Activated CD8-positive, alpha-beta memory T cell treated with anti-CD3 and anti-CD28 coated beads, Interleukin-2, amount 50 U/mL, for 4 hours (primary cell): Measurements from ENCODE around the gene GADD45B.
A peak's percentile ranks its signal among the peaks of the same experiment; 100 is the strongest.
"Not testable (repeated sequence)": the region's sequence is repeated elsewhere in the genome, so short reads cannot be mapped to it uniquely, and the experiment has no call there.

Source experiments
- DNase-seq: peaks from one replicate; pipeline ENCODE4 v3.0.0-alpha.2; 2020

The GADD45B gene

GRCh38 chr19:2444251-2445002, 31.5 kb upstream of the GADD45B start:
- DNase-seq = no peak

GRCh38 chr19:2446381-2446780, 29.5 kb upstream of the GADD45B start:
- peak; percentile 25 for DNase-seq

GRCh38 chr19:2449019-2449418, 26.9 kb upstream of the GADD45B start:
- no peak for DNase-seq

- DNase-seq = no peak
Observed at GRCh38 chr19:2451138-2451537, 24.8 kb upstream of the GADD45B start.

- DNase-seq = no peak
Observed at GRCh38 chr19:2451741-2452140, 24.2 kb upstream of the GADD45B start.

GRCh38 chr19:2453431-2454025, 22.4 kb upstream of the GADD45B start:
- no peak for DNase-seq

GRCh38 chr19:2454199-2454961, 21.5 kb upstream of the GADD45B start:
- no peak for DNase-seq

GRCh38 chr19:2454962-2455850, 20.7 kb upstream of the GADD45B start:
- DNase-seq = no peak

GRCh38 chr19:2455851-2456570, 19.9 kb upstream of the GADD45B start:
- DNase-seq = peak; percentile 51

GRCh38 chr19:2457394-2458037, 18.4 kb upstream of the GADD45B start:
- no peak for DNase-seq

GRCh38 chr19:2458054-2458453, 17.9 kb upstream of the GADD45B start:
- no peak for DNase-seq

GRCh38 chr19:2458776-2459175, 17.2 kb upstream of the GADD45B start:
- DNase-seq = not testable (repeated sequence)

- DNase-seq = no peak
Observed at GRCh38 chr19:2460245-2460644, 15.7 kb upstream of the GADD45B start.

- DNase-seq = peak; percentile 69
Observed at GRCh38 chr19:2461751-2462634, 13.9 kb upstream of the GADD45B start.

GRCh38 chr19:2462635-2463421, 13.1 kb upstream of the GADD45B start:
- DNase-seq = no peak

- DNase-seq = not testable (repeated sequence)
Observed at GRCh38 chr19:2463694-2464093, 12.2 kb upstream of the GADD45B start.

- DNase-seq = no peak
Observed at GRCh38 chr19:2464389-2464788, 11.5 kb upstream of the GADD45B start.

- DNase-seq = no peak
Observed at GRCh38 chr19:2468596-2468995, 7.3 kb upstream of the GADD45B start.

- no peak for DNase-seq
Observed at GRCh38 chr19:2469102-2469914, 6.6 kb upstream of the GADD45B start.
